Activated T-cell treated with anti-CD3 and anti-CD28 coated beads, Interleukin-2, amount 50 U/mL, for 72 hours (primary cell): ENCODE measurements around the gene RUNX1. TPM values are rescaled to one million over a fixed set of nuclear protein-coding genes. Genes with fewer than 3 reads are reported as not detected.

ENCODE experiments used
- ATAC-seq, 2 donors: fragments of 150-1000 bp; cut with Tn5 transposase; replicated peaks in 1 of 2; 2 replicates each; pipeline ENCODE4 v1.10.0; 2021; ENCODE audit warnings: moderate library complexity in 2 of 2, mild to moderate bottlenecking in 1 of 2
- DNase-seq, 2 donors: peaks; one replicate each; pipeline ENCODE4 v3.0.0; 2021 to 2022; ENCODE audit warnings: mixed read lengths in 1 of 2
- H3K27ac Mint-ChIP-seq: one replicate; pipeline ENCODE4 v1.8.0; 2022; ENCODE audit warnings: mild to moderate bottlenecking, moderate library complexity, mixed read lengths
- H3K27me3 Mint-ChIP-seq: one replicate; pipeline ENCODE4 v1.8.0; 2022; ENCODE audit warnings: low read depth, mixed read lengths
- H3K36me3 Mint-ChIP-seq, 2 donors: one replicate each; pipeline ENCODE4 v1.8.0; 2022; ENCODE audit warnings: mixed read lengths in 2 of 2, mild to moderate bottlenecking in 1 of 2; ENCODE audit not compliant: insufficient read depth in 2 of 2
- H3K4me1 Mint-ChIP-seq: one replicate; pipeline ENCODE4 v1.8.0; 2022; ENCODE audit warnings: low read depth, mixed read lengths
- H3K4me3 Mint-ChIP-seq, 2 donors: one replicate each; pipeline ENCODE4 v1.8.0; 2022; ENCODE audit warnings: mild to moderate bottlenecking in 2 of 2, mixed read lengths in 2 of 2, moderate library complexity in 2 of 2
- H3K9me3 Mint-ChIP-seq, 2 donors: one replicate each; pipeline ENCODE4 v1.8.0; 2022; ENCODE audit warnings: mixed read lengths in 2 of 2
- total RNA-seq, 2 donors: library from RNA; stranded (reverse); gene quantifications; one replicate each; pipeline ENCODE4 v1.2.3, GENCODE V29; 2022

The RUNX1 gene
- total RNA-seq: 10 to 100 TPM; 36.6 to 56.2 TPM

GRCh38 chr21:35048706-35049617, at the start of gene RUNX1:
RUNX1 (minus strand) TSS chr21:35049302.
- ATAC-seq (peak; percentile 61 to 67), DNase-seq (peak; percentile 86 to 90)
- H3K27me3 Mint-ChIP-seq: no peaks in the 10 kb centered on the region
- H3K4me1 Mint-ChIP-seq: peaks cover 90% of the 10 kb centered on the region
- peaks cover 2% of the 10 kb centered on the region in 2 donors for H3K36me3 Mint-ChIP-seq
- no peaks in the 10 kb centered on the region for H3K9me3 Mint-ChIP-seq
- peak within 1 kb of the TSS; percentile 89 to 93 for H3K4me3 Mint-ChIP-seq
- peak within 1 kb of the TSS; percentile 97 for H3K27ac Mint-ChIP-seq

GRCh38 chr21:35097525-35097924, 48.4 kb upstream of the RUNX1 start:
- DNase-seq (no peak), ATAC-seq (no peak)
- Mint-ChIP-seq H3K36me3 (peaks cover 11 to 14% of the 10 kb centered on the region in 2 donors), H3K27ac (peak overlapping the region; percentile 9), H3K9me3 (peaks cover 5 to 9% of the 10 kb centered on the region in 2 donors), H3K4me3 (peak overlapping the region in 1 of 2 donors; percentile 5), H3K27me3 (no peaks in the 10 kb centered on the region), H3K4me1 (peaks cover 52% of the 10 kb centered on the region)

GRCh38 chr21:35096959-35097358, 47.9 kb upstream of the RUNX1 start:
- H3K9me3 Mint-ChIP-seq: peaks cover 5 to 9% of the 10 kb centered on the region in 2 donors
- peak overlapping the region; percentile 9 for H3K27ac Mint-ChIP-seq
- peaks cover 11 to 14% of the 10 kb centered on the region in 2 donors for H3K36me3 Mint-ChIP-seq
- DNase-seq: peak; percentile 30 to 37
- H3K4me3 Mint-ChIP-seq: peak overlapping the region; percentile 1 to 5
- peaks cover 56% of the 10 kb centered on the region for H3K4me1 Mint-ChIP-seq
- ATAC-seq: peak; percentile 81 to 88
- no peaks in the 10 kb centered on the region for H3K27me3 Mint-ChIP-seq

- Mint-ChIP-seq H3K9me3 (peaks cover 5 to 9% of the 10 kb centered on the region in 2 donors), H3K36me3 (peaks cover 11 to 14% of the 10 kb centered on the region in 2 donors), H3K4me1 (peaks cover 66% of the 10 kb centered on the region), H3K4me3 (peak overlapping the region in 1 of 2 donors; percentile 43), H3K27ac (peak overlapping the region; percentile 9), H3K27me3 (no peaks in the 10 kb centered on the region)
- peak; percentile 63 to 64 for ATAC-seq
- peak; percentile 27 to 42 for DNase-seq
These were observed 46.8 kb upstream of the RUNX1 start for GRCh38 chr21:35095859-35096291.

GRCh38 chr21:35093514-35093913, 44.4 kb upstream of the RUNX1 start:
- ATAC-seq (no peak), DNase-seq (no peak)
- peaks cover 80% of the 10 kb centered on the region for H3K4me1 Mint-ChIP-seq
- no peak overlapping the region for H3K4me3 Mint-ChIP-seq
- no peak overlapping the region for H3K27ac Mint-ChIP-seq
- no peaks in the 10 kb centered on the region for H3K27me3 Mint-ChIP-seq
- H3K9me3 Mint-ChIP-seq: peaks cover 5 to 12% of the 10 kb centered on the region in 2 donors
- H3K36me3 Mint-ChIP-seq: peaks cover 11 to 14% of the 10 kb centered on the region in 2 donors

GRCh38 chr21:35091496-35091895, 42.4 kb upstream of the RUNX1 start:
- no peak for DNase-seq
- H3K36me3 Mint-ChIP-seq: peaks cover 11 to 14% of the 10 kb centered on the region in 2 donors
- peaks cover 5 to 12% of the 10 kb centered on the region in 2 donors for H3K9me3 Mint-ChIP-seq
- no peak for ATAC-seq
- H3K4me3 Mint-ChIP-seq: no peak overlapping the region
- peak overlapping the region; percentile 21 for H3K27ac Mint-ChIP-seq
- peaks cover 82% of the 10 kb centered on the region for H3K4me1 Mint-ChIP-seq
- H3K27me3 Mint-ChIP-seq: no peaks in the 10 kb centered on the region

GRCh38 chr21:35090403-35090802, 41.3 kb upstream of the RUNX1 start:
- no peaks in the 10 kb centered on the region for H3K27me3 Mint-ChIP-seq
- peaks cover 8 to 14% of the 10 kb centered on the region in 2 donors for H3K9me3 Mint-ChIP-seq
- H3K4me1 Mint-ChIP-seq: peaks cover 75% of the 10 kb centered on the region
- H3K4me3 Mint-ChIP-seq: no peak overlapping the region
- no peak overlapping the region for H3K27ac Mint-ChIP-seq
- H3K36me3 Mint-ChIP-seq: peaks cover 13 to 15% of the 10 kb centered on the region in 2 donors
- DNase-seq (no peak), ATAC-seq (no peak)

GRCh38 chr21:35088319-35088771, 39.2 kb upstream of the RUNX1 start:
- peaks cover 9 to 11% of the 10 kb centered on the region in 2 donors for H3K9me3 Mint-ChIP-seq
- H3K4me3 Mint-ChIP-seq: peak overlapping the region; percentile 63 to 75
- DNase-seq (peak; percentile 9 to 37), ATAC-seq (peak; percentile 93 to 94)
- H3K36me3 Mint-ChIP-seq: peaks cover 6 to 12% of the 10 kb centered on the region in 2 donors
- H3K27ac Mint-ChIP-seq: peak overlapping the region; percentile 92
- peaks cover 58% of the 10 kb centered on the region for H3K4me1 Mint-ChIP-seq
- H3K27me3 Mint-ChIP-seq: no peaks in the 10 kb centered on the region

- H3K4me1 Mint-ChIP-seq: peaks cover 57% of the 10 kb centered on the region
- peak overlapping the region; percentile 66 for H3K27ac Mint-ChIP-seq
These were observed 37.3 kb upstream of the RUNX1 start for GRCh38 chr21:35086357-35086756.

GRCh38 chr21:35084869-35085268, 35.8 kb upstream of the RUNX1 start:
- peaks cover 9 to 17% of the 10 kb centered on the region in 2 donors for H3K36me3 Mint-ChIP-seq
- no peaks in the 10 kb centered on the region for H3K27me3 Mint-ChIP-seq
- DNase-seq (no peak), ATAC-seq (no peak)
- H3K9me3 Mint-ChIP-seq: peaks cover 11% of the 10 kb centered on the region in 2 donors
- peaks cover 53% of the 10 kb centered on the region for H3K4me1 Mint-ChIP-seq
- H3K4me3 Mint-ChIP-seq: no peak overlapping the region
- no peak overlapping the region for H3K27ac Mint-ChIP-seq

More at GRCh38 chr21:35086357-35086756, 37.3 kb upstream of the RUNX1 start:
- Mint-ChIP-seq H3K9me3 (peaks cover 11 to 14% of the 10 kb centered on the region in 2 donors), H3K36me3 (peaks cover 9 to 16% of the 10 kb centered on the region in 2 donors), H3K4me3 (peak overlapping the region in 1 of 2 donors; percentile 20), H3K27me3 (no peaks in the 10 kb centered on the region)
- ATAC-seq (no peak), DNase-seq (no peak)

GRCh38 chr21:35083246-35083645, 34.1 kb upstream of the RUNX1 start:
- H3K27ac Mint-ChIP-seq: no peak overlapping the region
- H3K9me3 Mint-ChIP-seq: peaks cover 10 to 11% of the 10 kb centered on the region in 2 donors
- DNase-seq (no peak), ATAC-seq (no peak)
- no peaks in the 10 kb centered on the region for H3K27me3 Mint-ChIP-seq
- H3K4me3 Mint-ChIP-seq: no peak overlapping the region
- peaks cover 9 to 19% of the 10 kb centered on the region in 2 donors for H3K36me3 Mint-ChIP-seq
- peaks cover 45% of the 10 kb centered on the region for H3K4me1 Mint-ChIP-seq

GRCh38 chr21:35081861-35082260, 32.8 kb upstream of the RUNX1 start:
- peaks cover 10 to 11% of the 10 kb centered on the region in 2 donors for H3K9me3 Mint-ChIP-seq
- no peak for DNase-seq
- peaks cover 45% of the 10 kb centered on the region for H3K4me1 Mint-ChIP-seq
- H3K36me3 Mint-ChIP-seq: peaks cover 9 to 19% of the 10 kb centered on the region in 2 donors
- H3K27ac Mint-ChIP-seq: no peak overlapping the region
- ATAC-seq: no peak
- H3K27me3 Mint-ChIP-seq: no peaks in the 10 kb centered on the region
- no peak overlapping the region for H3K4me3 Mint-ChIP-seq

- peaks cover 6% of the 10 kb centered on the region in 2 donors for H3K9me3 Mint-ChIP-seq
- ATAC-seq (peak; percentile 18 to 47), DNase-seq (no peak)
- H3K4me3 Mint-ChIP-seq: no peak overlapping the region
- H3K4me1 Mint-ChIP-seq: peaks cover 52% of the 10 kb centered on the region
- H3K36me3 Mint-ChIP-seq: peaks cover 7 to 11% of the 10 kb centered on the region in 2 donors
- no peaks in the 10 kb centered on the region for H3K27me3 Mint-ChIP-seq
- no peak overlapping the region for H3K27ac Mint-ChIP-seq
These were observed 30.1 kb upstream of the RUNX1 start for GRCh38 chr21:35079181-35079580.
